Subcutaneous abdominal adipose tissue (tissue), 5 donors: ENCODE results near the gene GOLGA8B.
"Not testable (repeated sequence)": the region's sequence is repeated elsewhere in the genome, so short reads cannot be mapped to it uniquely, and the experiment has no call there.

ENCODE experiments used
- H3K27ac ChIP-seq: one replicate; pipeline ENCODE4 v1.7.0; 2013; ENCODE audit warnings: low read depth, mild to moderate bottlenecking, inconsistent platforms, low read length, moderate library complexity
- H3K27me3 ChIP-seq, 5 donors: one replicate each; pipeline ENCODE4 v1.7.0; 2013; ENCODE audit warnings: low read length in 5 of 5, inconsistent platforms in 1 of 5; ENCODE audit not compliant: control insufficient read depth in 5 of 5, insufficient read depth in 4 of 5
- H3K36me3 ChIP-seq, 5 donors: one replicate each; pipeline ENCODE4 v1.7.0; 2013; ENCODE audit warnings: low read length in 5 of 5; ENCODE audit not compliant: control insufficient read depth in 5 of 5, insufficient read depth in 5 of 5
- H3K4me1 ChIP-seq, 5 donors: one replicate each; pipeline ENCODE4 v1.7.0; 2013; ENCODE audit warnings: low read length in 5 of 5, mild to moderate bottlenecking in 3 of 5, moderate library complexity in 1 of 5; ENCODE audit not compliant: control insufficient read depth in 5 of 5, insufficient read depth in 5 of 5
- H3K4me3 ChIP-seq, 5 donors: one replicate each; pipeline ENCODE4 v1.7.0; 2013; ENCODE audit warnings: low read length in 5 of 5, low read depth in 1 of 5
- H3K9ac ChIP-seq, 5 donors: one replicate each; pipeline ENCODE4 v1.7.0; 2013; ENCODE audit warnings: low read length in 5 of 5, mild to moderate bottlenecking in 4 of 5, moderate library complexity in 3 of 5
- H3K9me3 ChIP-seq, 5 donors: one replicate each; pipeline ENCODE4 v1.7.0; 2013; ENCODE audit warnings: low read length in 5 of 5; ENCODE audit not compliant: control insufficient read depth in 5 of 5
- donor health status: healthy.
- donor health status: healthy.
- donor health status: healthy.
- donor health status: healthy.
- donor health status: healthy.

Gene GOLGA8B, protein sequence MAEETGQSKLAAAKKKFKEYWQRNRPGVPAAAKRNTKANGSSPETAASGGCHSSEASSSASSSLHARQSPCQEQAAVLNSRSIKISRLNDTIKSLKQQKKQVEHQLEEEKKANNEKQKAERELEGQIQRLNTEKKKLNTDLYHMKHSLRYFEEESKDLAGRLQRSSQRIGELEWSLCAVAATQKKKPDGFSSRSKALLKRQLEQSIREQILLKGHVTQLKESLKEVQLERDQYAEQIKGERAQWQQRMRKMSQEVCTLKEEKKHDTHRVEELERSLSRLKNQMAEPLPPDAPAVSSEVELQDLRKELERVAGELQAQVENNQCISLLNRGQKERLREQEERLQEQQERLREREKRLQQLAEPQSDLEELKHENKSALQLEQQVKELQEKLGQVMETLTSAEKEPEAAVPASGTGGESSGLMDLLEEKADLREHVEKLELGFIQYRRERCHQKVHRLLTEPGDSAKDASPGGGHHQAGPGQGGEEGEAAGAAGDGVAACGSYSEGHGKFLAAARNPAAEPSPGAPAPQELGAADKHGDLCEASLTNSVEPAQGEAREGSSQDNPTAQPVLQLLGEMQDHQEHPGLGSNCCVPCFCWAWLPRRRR

DNA sequence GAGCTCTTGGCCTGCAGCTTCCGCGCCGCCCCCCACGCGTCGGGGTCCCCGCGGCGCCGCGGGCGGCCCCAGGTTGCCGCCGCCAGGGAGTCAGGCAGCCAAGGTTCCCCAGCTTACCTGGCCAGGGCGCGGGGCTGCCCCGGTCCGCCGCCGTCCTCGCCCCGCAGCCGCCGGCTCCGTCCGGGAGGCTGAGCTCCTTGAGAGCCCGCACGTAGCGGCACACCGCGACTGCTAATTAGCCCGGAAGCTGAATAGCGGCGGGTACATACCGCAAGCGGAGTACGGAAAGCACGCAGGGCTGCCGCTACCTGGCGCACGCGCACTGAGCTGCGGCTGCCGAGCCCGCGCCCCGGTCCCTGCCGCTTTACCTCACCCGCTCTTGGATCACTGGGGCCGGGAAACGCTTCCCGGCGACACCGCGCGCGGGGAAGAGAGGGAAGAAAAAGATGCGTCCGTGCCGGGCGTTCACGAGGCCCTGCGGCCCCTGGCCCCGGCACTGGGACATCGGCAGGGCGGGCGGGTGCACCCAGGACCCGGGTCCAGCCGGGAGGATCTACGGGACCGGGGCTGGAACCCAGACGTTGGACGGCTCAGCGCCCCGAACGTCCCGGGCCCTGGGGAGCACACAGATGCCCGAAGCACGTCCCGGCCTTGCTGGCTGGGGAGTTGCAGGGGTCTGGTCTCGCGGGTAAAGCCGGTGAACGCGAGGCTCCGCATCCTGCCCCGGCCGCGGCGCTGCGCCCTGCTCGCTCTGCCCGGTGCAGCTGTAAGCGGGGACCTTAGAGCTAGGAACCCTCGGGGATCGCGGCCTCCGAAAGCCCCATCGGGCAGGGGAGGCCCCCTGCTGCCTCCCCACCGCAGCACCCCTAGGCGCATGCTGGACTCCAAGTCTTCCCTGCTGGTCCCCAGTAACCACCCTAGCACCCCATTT, at the start of gene GOLGA8B:
TSS of gene GOLGA8B (minus strand) at position 253 of the 931 bp plus-strand sequence. CDS start 47,739 bp downstream, outside the sequence.
- Histone ChIP-seq H3K27me3 (peaks cover 0 to 4% (median 0%) of the 10 kb centered on the region in 5 donors), H3K36me3 (no peaks in the 10 kb centered on the region), H3K4me3 (peak within 1 kb of the TSS; percentile 69 to 85 (median 73)), H3K9ac (peak within 1 kb of the TSS in 4 of 5 donors; percentile 54 to 77 (median 68)), H3K9me3 (no peaks in the 10 kb centered on the region), H3K4me1 (peaks cover 2 to 30% (median 28%) of the 10 kb centered on the region in 5 donors), H3K27ac (no peak within 1 kb of the TSS)

DNA sequence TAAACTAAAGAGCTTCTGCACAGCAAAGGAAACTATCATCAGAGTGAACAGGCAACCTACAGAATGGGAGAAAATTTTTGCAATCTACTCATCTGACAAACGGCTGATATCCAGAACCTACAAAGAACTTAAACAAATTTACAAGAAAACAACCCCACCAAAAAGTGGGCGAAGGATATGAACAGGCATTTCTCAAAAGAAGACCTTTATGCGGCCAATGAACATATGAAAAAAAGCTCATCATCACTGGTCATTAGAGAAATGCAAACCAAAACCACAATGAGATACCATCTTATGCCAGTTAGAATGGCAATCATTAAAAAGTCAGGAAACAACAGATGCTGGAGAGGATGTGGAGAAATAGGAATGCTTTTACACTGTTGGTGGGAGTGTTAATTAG, 49.7 kb upstream of the GOLGA8B start:
- H3K4me1 ChIP-seq, H3K9ac ChIP-seq, H3K36me3 ChIP-seq, H3K4me3 ChIP-seq, H3K27me3 ChIP-seq, H3K9me3 ChIP-seq, H3K27ac ChIP-seq: not testable (repeated sequence)

DNA sequence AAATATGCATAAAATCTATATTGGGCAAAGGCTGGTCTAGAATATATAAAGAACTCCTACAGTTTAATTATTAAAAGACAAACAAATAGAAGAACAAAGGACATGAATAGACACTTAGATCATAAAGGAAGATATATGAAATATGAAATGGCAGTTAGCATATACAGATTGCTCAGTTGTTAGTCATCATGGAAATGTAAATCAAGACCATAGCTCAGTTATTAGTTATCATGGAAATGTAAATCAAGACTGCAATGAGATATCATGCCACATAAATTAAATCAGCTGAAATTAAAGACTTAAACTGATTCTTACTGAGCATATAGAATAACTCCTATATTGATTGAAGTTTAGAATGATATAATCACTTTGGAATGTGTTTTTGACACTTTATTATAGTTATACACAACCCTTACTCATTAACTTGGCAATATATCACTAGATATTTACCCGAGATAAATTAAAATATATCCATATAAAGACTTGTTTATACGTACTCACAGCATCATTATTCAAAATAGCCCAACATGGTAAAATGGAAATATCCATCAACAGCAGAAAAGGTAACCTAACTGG, 45.2 kb upstream of the GOLGA8B start:
- no peaks in the 10 kb centered on the region for H3K4me1 ChIP-seq
- H3K9me3 ChIP-seq = peaks cover 0 to 3% (median 0%) of the 10 kb centered on the region in 5 donors
- H3K36me3 ChIP-seq = no peaks in the 10 kb centered on the region
- H3K27ac ChIP-seq = no peak overlapping the region
- H3K9ac ChIP-seq = no peak overlapping the region
- no peak overlapping the region for H3K4me3 ChIP-seq
- H3K27me3 ChIP-seq = no peaks in the 10 kb centered on the region

DNA sequence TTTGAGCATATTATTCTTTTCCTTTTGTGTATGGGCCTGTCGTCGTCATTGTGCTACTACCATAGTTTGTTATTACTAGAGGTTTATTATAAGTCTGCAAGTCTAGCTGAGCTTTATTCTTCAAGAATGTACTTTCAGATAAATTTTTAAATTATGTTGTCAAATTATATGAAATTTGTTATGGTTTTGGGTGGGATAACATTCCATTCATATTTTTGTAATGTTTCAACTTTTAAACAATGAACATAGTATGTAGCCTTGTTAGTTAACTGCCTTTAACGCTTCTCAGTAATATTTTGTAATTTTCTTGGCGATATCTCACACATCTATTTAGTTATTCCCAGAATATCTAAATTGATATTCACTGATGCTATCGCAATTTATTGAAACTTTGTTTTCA, 41.6 kb upstream of the GOLGA8B start:
- no peak overlapping the region for H3K4me3 ChIP-seq
- H3K9ac ChIP-seq = no peak overlapping the region

DNA sequence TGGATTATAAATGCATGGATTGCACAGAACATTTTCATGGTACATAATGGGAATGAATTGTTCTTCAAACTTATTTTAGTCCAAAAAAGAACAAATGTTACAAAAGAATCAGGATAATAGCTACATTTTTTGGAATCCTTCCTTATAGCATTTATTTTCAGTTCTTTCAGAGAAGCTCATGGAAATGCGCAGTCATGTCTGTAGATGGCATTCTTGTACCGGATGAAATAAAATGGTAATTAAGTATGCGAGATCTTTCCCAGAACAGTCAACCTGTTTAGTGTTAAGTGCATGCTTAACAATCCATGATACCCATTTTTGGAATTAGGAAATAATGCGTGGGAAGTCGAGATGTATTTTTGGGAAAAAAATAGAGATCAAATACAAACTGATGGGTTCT, 38.2 kb upstream of the GOLGA8B start:
- Histone ChIP-seq H3K27ac (no peak overlapping the region), H3K9me3 (no peaks in the 10 kb centered on the region), H3K27me3 (peaks cover 0 to 3% (median 0%) of the 10 kb centered on the region in 5 donors), H3K4me3 (no peak overlapping the region), H3K4me1 (peaks cover 0 to 21% (median 10%) of the 10 kb centered on the region in 5 donors), H3K36me3 (no peaks in the 10 kb centered on the region), H3K9ac (no peak overlapping the region)

More for the DNA sequence above, 41.6 kb upstream of the GOLGA8B start:
- peaks cover 0 to 3% (median 0%) of the 10 kb centered on the region in 5 donors for H3K27me3 ChIP-seq
- H3K36me3 ChIP-seq = no peaks in the 10 kb centered on the region
- H3K27ac ChIP-seq = no peak overlapping the region
- peaks cover 0 to 3% (median 0%) of the 10 kb centered on the region in 5 donors for H3K9me3 ChIP-seq
- H3K4me1 ChIP-seq = peaks cover 0 to 18% (median 10%) of the 10 kb centered on the region in 5 donors

DNA sequence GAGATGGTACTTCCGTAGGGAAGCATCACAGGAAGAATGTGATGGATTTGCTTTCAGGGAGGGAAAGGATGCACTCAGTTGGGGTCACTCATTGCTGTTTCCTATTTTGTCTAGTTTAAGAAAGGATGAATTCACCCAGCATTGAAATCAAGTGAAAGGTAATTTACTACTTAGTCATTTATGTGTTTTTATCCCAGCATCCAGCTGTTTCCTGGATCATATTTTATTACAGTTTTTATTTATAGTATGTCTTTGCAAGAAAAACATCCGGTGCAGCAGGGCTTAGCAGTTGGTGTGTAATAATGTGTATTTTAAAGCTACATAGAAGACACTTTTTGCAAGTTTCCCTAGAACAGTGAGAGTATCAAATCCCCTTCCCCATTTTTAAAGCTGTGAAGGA, 37.4 kb upstream of the GOLGA8B start:
- no peak overlapping the region for H3K9ac ChIP-seq
- no peaks in the 10 kb centered on the region for H3K36me3 ChIP-seq
- H3K4me1 ChIP-seq = peaks cover 0 to 21% (median 10%) of the 10 kb centered on the region in 5 donors
- no peak overlapping the region for H3K27ac ChIP-seq
- H3K9me3 ChIP-seq = no peaks in the 10 kb centered on the region
- H3K4me3 ChIP-seq = no peak overlapping the region
- H3K27me3 ChIP-seq = peaks cover 0 to 3% (median 0%) of the 10 kb centered on the region in 5 donors

DNA sequence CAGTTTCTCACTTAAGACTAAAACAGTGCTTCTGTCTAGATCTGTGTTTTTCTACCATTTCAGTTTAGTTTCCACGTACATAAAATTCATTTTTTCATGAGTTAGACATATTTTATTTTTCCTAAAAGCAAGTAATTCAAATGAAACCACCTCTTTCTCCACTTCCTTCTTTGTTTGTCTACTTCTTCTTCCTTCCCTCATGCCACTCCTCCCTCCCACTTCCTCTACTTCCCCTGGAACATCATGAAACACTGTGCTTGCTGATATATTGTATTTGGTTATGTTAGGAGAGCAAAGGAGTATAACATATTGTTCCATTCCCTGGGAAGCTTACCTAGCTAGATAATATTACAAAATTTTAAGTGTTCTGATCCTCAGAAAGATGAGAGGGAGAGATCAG, 36.7 kb upstream of the GOLGA8B start:
- peaks cover 0 to 21% (median 10%) of the 10 kb centered on the region in 5 donors for H3K4me1 ChIP-seq
- H3K27ac ChIP-seq = no peak overlapping the region
- no peaks in the 10 kb centered on the region for H3K36me3 ChIP-seq
- H3K4me3 ChIP-seq = no peak overlapping the region
- no peak overlapping the region for H3K9ac ChIP-seq
- no peaks in the 10 kb centered on the region for H3K9me3 ChIP-seq
- peaks cover 0 to 3% (median 0%) of the 10 kb centered on the region in 5 donors for H3K27me3 ChIP-seq

DNA sequence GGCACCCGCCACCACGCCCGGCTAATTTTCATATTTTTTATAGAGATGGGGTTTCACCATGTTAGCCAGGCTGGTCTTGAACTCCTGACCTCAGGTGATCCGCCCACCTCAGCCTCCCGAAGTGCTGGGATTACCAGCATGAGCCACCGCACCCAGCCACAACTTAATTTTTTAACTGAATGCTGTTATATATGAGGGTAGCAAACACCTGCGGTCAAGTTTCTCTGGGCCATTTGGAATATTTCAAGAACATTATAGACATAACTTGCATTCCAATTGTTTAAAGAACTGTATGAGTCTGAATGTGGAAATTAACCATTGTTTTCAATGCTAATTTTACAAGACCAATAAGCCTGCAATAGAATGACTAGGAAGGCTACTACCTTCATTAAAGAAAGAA, 35.7 kb upstream of the GOLGA8B start:
- peaks cover 0 to 3% (median 0%) of the 10 kb centered on the region in 5 donors for H3K27me3 ChIP-seq
- no peaks in the 10 kb centered on the region for H3K36me3 ChIP-seq
- H3K9me3 ChIP-seq = no peaks in the 10 kb centered on the region
- H3K4me1 ChIP-seq = peaks cover 0 to 21% (median 10%) of the 10 kb centered on the region in 5 donors
- H3K27ac ChIP-seq = no peak overlapping the region
- H3K9ac ChIP-seq = no peak overlapping the region
- no peak overlapping the region for H3K4me3 ChIP-seq

DNA sequence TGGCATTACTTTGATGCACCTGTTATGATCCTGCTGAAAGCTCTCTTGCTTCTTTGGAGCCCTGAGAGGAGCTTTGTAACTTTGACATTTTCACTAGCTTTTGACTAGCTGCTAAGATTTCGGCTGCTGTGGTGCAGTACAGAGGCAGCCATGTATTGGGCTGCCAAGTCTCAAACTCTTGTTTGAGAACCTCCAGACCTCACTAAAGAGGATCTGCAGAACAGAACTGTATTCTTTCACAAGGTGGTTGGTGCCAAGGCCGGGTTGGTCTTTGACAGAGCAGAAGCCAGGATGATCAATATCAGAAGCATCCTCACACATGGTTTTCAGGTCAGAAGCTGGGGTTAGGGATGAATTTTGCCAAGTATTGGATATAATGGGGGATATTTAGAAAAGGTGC, 34.6 kb upstream of the GOLGA8B start:
- H3K9ac ChIP-seq = no peak overlapping the region

More for the DNA sequence above, 34.6 kb upstream of the GOLGA8B start:
- Histone ChIP-seq H3K9me3 (no peaks in the 10 kb centered on the region), H3K36me3 (no peaks in the 10 kb centered on the region), H3K4me3 (no peak overlapping the region), H3K4me1 (peaks cover 0 to 21% (median 10%) of the 10 kb centered on the region in 5 donors), H3K27ac (no peak overlapping the region), H3K27me3 (peaks cover 0 to 3% (median 0%) of the 10 kb centered on the region in 5 donors)
